ENCODE results near the gene IL10RA.
"Not testable (repeated sequence)": the region's sequence is repeated elsewhere in the genome, so short reads cannot be mapped to it uniquely, and the experiment has no call there.

The IL10RA gene

GRCh38 chr11:118007040-118007439 is 20.8 kb downstream of the IL10RA start:
- no peak overlapping the region for H3K4me3 ChIP-seq (ENCODE audit: control insufficient read depth, low read depth, low read length)
- no peak for DNase-seq (ENCODE audit: low read depth)
- TF ChIP-seq CTCF (IDR thresholded peaks at IDR 0.05; ENCODE audit: control insufficient read depth, insufficient read depth, low read depth, low read length, missing control alignments), result no peak

- H3K4me3 ChIP-seq (ENCODE audit: control insufficient read depth, low read depth, low read length); DNase-seq (ENCODE audit: low read depth): not testable (repeated sequence)
Observed at GRCh38 chr11:118007563-118008270, 21.5 kb downstream of the IL10RA start.

GRCh38 chr11:118008271-118008911 is 22.2 kb downstream of the IL10RA start:
- no peak overlapping the region for H3K4me3 ChIP-seq (ENCODE audit: control insufficient read depth, low read depth, low read length)
- no peak for TF ChIP-seq CTCF (IDR thresholded peaks at IDR 0.05; ENCODE audit: control insufficient read depth, insufficient read depth, low read depth, low read length, missing control alignments)
- DNase-seq (ENCODE audit: low read depth), result no peak

GRCh38 chr11:118009864-118010737 is 23.9 kb downstream of the IL10RA start:
- no peak overlapping the region for H3K4me3 ChIP-seq (ENCODE audit: control insufficient read depth, low read depth, low read length)

GRCh38 chr11:118010738-118011461 is 24.7 kb downstream of the IL10RA start:
- TF ChIP-seq CTCF (IDR thresholded peaks at IDR 0.05; ENCODE audit: control insufficient read depth, insufficient read depth, low read depth, low read length, missing control alignments), result no peak

More at GRCh38 chr11:118009864-118010737, 23.9 kb downstream of the IL10RA start:
- DNase-seq (ENCODE audit: low read depth), result no peak
- TF ChIP-seq CTCF (IDR thresholded peaks at IDR 0.05; ENCODE audit: control insufficient read depth, insufficient read depth, low read depth, low read length, missing control alignments), result no peak

GRCh38 chr11:118012083-118012669 is 26.0 kb downstream of the IL10RA start:
- TF ChIP-seq CTCF (IDR thresholded peaks at IDR 0.05; ENCODE audit: control insufficient read depth, insufficient read depth, low read depth, low read length, missing control alignments), result no peak
- H3K4me3 ChIP-seq (ENCODE audit: control insufficient read depth, low read depth, low read length), result no peak overlapping the region
- no peak for DNase-seq (ENCODE audit: low read depth)

More at GRCh38 chr11:118010738-118011461, 24.7 kb downstream of the IL10RA start:
- no peak overlapping the region for H3K4me3 ChIP-seq (ENCODE audit: control insufficient read depth, low read depth, low read length)
- no peak for DNase-seq (ENCODE audit: low read depth)
